ENCODE measurements around the gene SDR42E1.

GRCh38 chr16:82033006-82033405 is 21.7 kb upstream of the SDR42E1 start:
- no peak for TF ChIP-seq CTCF (IDR thresholded peaks at IDR 0.05)
- no peak for TF ChIP-seq EZH2 (IDR thresholded peaks at IDR 0.05)
